Heart left ventricle (tissue), 16 donors: ENCODE data around the gene HDGFL2. TPM values are rescaled to one million over a fixed set of nuclear protein-coding genes. Genes with fewer than 3 reads are reported as not detected.

Source experiments
- ATAC-seq, 4 donors: fragments of 200-7000 bp; cut with Tn5 transposase; one replicate each; pipeline ENCODE4 v1.9.1; 2020 to 2022; ENCODE audit warnings: moderate library complexity in 4 of 4, mild to moderate bottlenecking in 3 of 4, moderate number of reproducible peaks in 1 of 4
- DNase-seq, 5 donors: peaks; one replicate each; pipeline ENCODE4 v3.0.0-alpha.2; 2020
- H3K27ac ChIP-seq, 12 donors: fragments of 200-600 bp; sonication (generic) in 4 of 12; one replicate each; pipeline versions ENCODE4 v1.5.0 to v1.8.0; 2016 to 2022; ENCODE audit warnings: mild to moderate bottlenecking in 2 of 12
- H3K27me3 ChIP-seq, 9 donors: fragments of 200-600 bp; sonication (generic) in 2 of 9; one replicate each; pipeline versions ENCODE4 v1.5.1 to v1.8.0; 2016 to 2022; ENCODE audit warnings: mild to moderate bottlenecking in 3 of 9
- H3K36me3 ChIP-seq, 9 donors: fragments of 200-600 bp; sonication (generic) in 2 of 9; one replicate each; pipeline versions ENCODE4 v1.5.0 to v1.8.0; 2018 to 2022; ENCODE audit warnings: mild to moderate bottlenecking in 2 of 9
- H3K4me1 ChIP-seq, 12 donors: fragments of 200-600 bp; sonication (generic) in 4 of 12; one replicate each; pipeline versions ENCODE4 v1.5.0 to v1.8.0; 2016 to 2022; ENCODE audit warnings: mild to moderate bottlenecking in 3 of 12
- H3K4me3 ChIP-seq, 12 donors: fragments of 200-600 bp; sonication (generic) in 4 of 12; one replicate each; pipeline versions ENCODE4 v1.5.0 to v1.8.0; 2017 to 2022; ENCODE audit warnings: mild to moderate bottlenecking in 9 of 12, moderate library complexity in 4 of 12
- H3K9me3 ChIP-seq, 12 donors: fragments of 200-600 bp; sonication (generic) in 4 of 12; one replicate each; pipeline versions ENCODE4 v1.5.0 to v1.8.0; 2016 to 2022; ENCODE audit warnings: mild to moderate bottlenecking in 1 of 12
- CTCF ChIP-seq, 12 donors: fragments of 200-600 bp; sonication (generic) in 4 of 12; IDR thresholded peaks; one replicate each; pipeline versions ENCODE4 v1.5.0 to v1.8.0; 2018 to 2022; ENCODE audit warnings: antibody characterized with exemption in 12 of 12, mild to moderate bottlenecking in 5 of 12
- POLR2A ChIP-seq, 2 donors: fragments of 450-650 bp; IDR thresholded peaks; one replicate each; pipeline ENCODE4 v1.6.1; 2017; ENCODE audit warnings: antibody characterized with exemption in 2 of 2, mild to moderate bottlenecking in 2 of 2, moderate library complexity in 2 of 2
- WGBS, 4 donors: extraction: QIAGEN DNeasy Blood & Tissue Kit in 2 of 4; methylation state at CpG; one replicate each; pipeline versions ENCODE4 v1.1.5 to v1.1.7; 2013 to 2018; 5-methylcytosine and 5-hydroxymethylcytosine counted together
- intact Hi-C, 10 donors: fragments of 100-400 bp; cut with DNase I; formaldehyde crosslinking; loops; one replicate each; pipeline versions ENCODE4 v1.11.1 to v1.14.2; 2022
- polyA plus RNA-seq, 2 donors: library from polyadenylated mRNA; stranded (reverse); fragments of 200-250 nt; gene quantifications; one replicate each; pipeline ENCODE4 v1.2.3, GENCODE V29; 2013
- total RNA-seq, 9 donors: library from RNA; depleted of rRNA in 2 of 9; stranded (reverse); fragments of >200 nt in 2 of 9; fragmentation: NEBNext Ultra II Directional in 3 of 9; extraction: Animal tissue kit (Norgen Biotek cat#: 25700) in 3 of 9; gene quantifications; one replicate each; pipeline versions ENCODE4 v1.1.0 to v1.2.4, GENCODE V29; 2016 to 2023
- donor health status: ischemic (EF 13 %, LVEDD 7.1; RV severe dilation, severe dysfunction).
- donor health status: healthy with polysubstance abuse.
- donor health status: DM: no; HTN: yes; CAD: no.
- donor health status: DM: no; HTN: no; CAD: no.
- donor health status: ischemic (EF 25% LVEDD 6.9; RV normal size, moderate dysfunction).
- donor health status: ischemic (EF 25% LVEDD 5.7; RV mildly dilated, moderate dysfunction).
- donor health status: healthy.
- donor health status: DM: yes; HTN: yes; CAD: no.
- donor health status: ischemic (EF 35%, LVEDD 5.7; RV mildly dilated, moderate dysfunction).
- donor health status: nonischemic (EF 11% LVEDD 7.7; RV severe dilation, severe dysfunction).
- donor health status: DM: yes; HTN: yes; CAD: no.
- donor health status: PGD.
- donor health status: ischemic (EF 29% LVEDD 5.4; RV normal size, mild dysfunction).
- donor health status: nonischemic (EF 23%, LVEDD 6.1; RV moderate dilation, normal function).

HDGFL2 gene
- total and polyA plus RNA-seq, 11 donors, result 20.8 to 235 (median 30.7) TPM

- TF ChIP-seq POLR2A (IDR thresholded peaks at IDR 0.05) (no peak), CTCF (IDR thresholded peaks at IDR 0.05) (no peak)
- intact Hi-C loops, result no loop called here
- 91 to 95% (median 93%) methylated on average over 12 of the region's 12 CpGs for WGBS, 4 donors
- ATAC-seq, result peak in 2 of 4 donors; percentile 31 to 72
- peak in 1 of 5 donors; percentile 28 for DNase-seq
- Histone ChIP-seq H3K4me1 (peaks cover 0 to 22% (median 0%) of the 10 kb centered on the region in 12 donors), H3K36me3 (peaks cover 0 to 51% (median 14%) of the 10 kb centered on the region in 9 donors), H3K4me3 (no peak overlapping the region), H3K27ac (peak overlapping the region in 1 of 12 donors; percentile 68), H3K27me3 (no peaks in the 10 kb centered on the region), H3K9me3 (no peaks in the 10 kb centered on the region)
These were observed 41.3 kb upstream of the HDGFL2 start for GRCh38 chr19:4430760-4431159.

GRCh38 chr19:4431296-4431695 lies 40.8 kb upstream of the HDGFL2 start:
- DNase-seq (peak in 1 of 5 donors; percentile 19), ATAC-seq (no peak)
- H3K36me3 ChIP-seq, result peaks cover 0 to 51% (median 17%) of the 10 kb centered on the region in 9 donors
- no peaks in the 10 kb centered on the region for H3K27me3 ChIP-seq
- H3K4me1 ChIP-seq, result peaks cover 0 to 22% (median 0%) of the 10 kb centered on the region in 12 donors
- peak overlapping the region in 3 of 12 donors; percentile 10 to 68 (median 24) for H3K27ac ChIP-seq
- no peak overlapping the region for H3K4me3 ChIP-seq
- intact Hi-C loops, result no loop called here
- TF ChIP-seq POLR2A (IDR thresholded peaks at IDR 0.05) (no peak), CTCF (IDR thresholded peaks at IDR 0.05) (no peak)
- 86 to 95% (median 89%) methylated on average over 9 of the region's 9 CpGs for WGBS, 4 donors
- H3K9me3 ChIP-seq, result no peaks in the 10 kb centered on the region

- Histone ChIP-seq H3K9me3 (no peaks in the 10 kb centered on the region), H3K4me3 (peak overlapping the region in 1 of 12 donors; percentile 8), H3K4me1 (peaks cover 0 to 22% (median 0%) of the 10 kb centered on the region in 12 donors), H3K27ac (peak overlapping the region in 3 of 12 donors; percentile 10 to 68 (median 24)), H3K27me3 (no peaks in the 10 kb centered on the region), H3K36me3 (peaks cover 0 to 51% (median 17%) of the 10 kb centered on the region in 9 donors)
- WGBS, 4 donors, result 87 to 94% (median 89%) methylated on average over 26 of the region's 26 CpGs
- DNase-seq, result peak in 2 of 5 donors; percentile 48 to 61
- no peak for TF ChIP-seq POLR2A (IDR thresholded peaks at IDR 0.05)
- TF ChIP-seq CTCF (IDR thresholded peaks at IDR 0.05), result no peak
- peak in 3 of 4 donors; percentile 36 to 78 (median 63) for ATAC-seq
- intact Hi-C loops, result no loop called here
These were observed 40.1 kb upstream of the HDGFL2 start for GRCh38 chr19:4431808-4432674.

GRCh38 chr19:4432918-4433506 lies 39.1 kb upstream of the HDGFL2 start:
- 95 to 96% (median 95%) methylated on average over 25 to 28 of the region's 28 CpGs for WGBS, 4 donors
- H3K4me1 ChIP-seq, result peaks cover 0 to 22% (median 0%) of the 10 kb centered on the region in 12 donors
- H3K27me3 ChIP-seq, result no peaks in the 10 kb centered on the region
- DNase-seq (peak in 1 of 5 donors; percentile 48), ATAC-seq (no peak)
- TF ChIP-seq CTCF (IDR thresholded peaks at IDR 0.05) (no peak), POLR2A (IDR thresholded peaks at IDR 0.05) (no peak)
- no peaks in the 10 kb centered on the region for H3K9me3 ChIP-seq
- H3K27ac ChIP-seq, result no peak overlapping the region
- intact Hi-C loops, result no loop called here
- H3K4me3 ChIP-seq, result no peak overlapping the region
- H3K36me3 ChIP-seq, result peaks cover 0 to 51% (median 17%) of the 10 kb centered on the region in 9 donors
